ENCODE results near the gene GOLGA6A. TPM values are rescaled to one million over a fixed set of nuclear protein-coding genes. Genes with fewer than 3 reads are reported as not detected.

The GOLGA6A gene
- total RNA-seq, 1 experiment from 2014 or later, result not detected

DNA sequence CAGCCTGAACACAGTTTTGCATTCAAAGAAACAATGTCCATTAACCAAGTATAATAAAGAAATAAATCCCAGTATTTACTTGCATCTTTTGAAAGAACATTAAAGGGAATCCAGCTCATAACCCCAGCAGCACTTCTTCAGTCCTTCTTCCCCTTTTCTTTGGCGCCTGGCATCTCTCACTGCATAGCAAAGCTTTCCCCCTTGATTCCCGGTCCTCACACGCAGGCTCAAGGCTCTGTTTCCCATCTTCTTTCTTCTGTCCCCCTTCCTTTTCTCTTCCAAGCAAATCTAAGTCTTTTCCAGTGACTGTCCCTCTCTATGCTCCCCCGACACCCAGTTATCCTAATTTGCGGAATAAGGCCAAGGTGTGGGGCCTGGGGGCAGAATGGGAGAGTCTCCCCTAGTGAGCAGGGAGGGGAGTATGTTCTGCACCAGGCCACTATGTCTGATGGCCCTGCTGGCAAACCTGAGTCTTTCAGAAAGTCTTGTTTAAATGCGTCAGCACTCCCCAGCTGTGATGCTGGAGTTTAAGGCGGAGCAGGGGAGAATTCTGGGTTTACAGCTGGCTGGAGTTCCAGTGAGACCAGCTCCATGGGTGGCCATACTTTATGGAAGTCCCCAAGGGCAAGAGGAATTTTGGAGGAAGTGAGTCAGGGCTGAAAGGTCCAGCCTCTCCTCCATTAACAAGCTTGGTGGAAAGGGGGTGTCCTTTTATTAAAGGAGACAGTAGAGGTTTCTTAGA, 42.1 kb downstream of the GOLGA6A start:
- H3K9ac ChIP-seq (ENCODE audit: low read length), result no peak overlapping the region
- H3K27me3 ChIP-seq (ENCODE audit: low read length), result no peaks in the 10 kb centered on the region
- DNase-seq (peak; percentile 44), ATAC-seq (peak; percentile 67)
- H3K4me2 ChIP-seq (ENCODE audit: low read length), result no peak overlapping the region
- no peaks in the 10 kb centered on the region for H3K36me3 ChIP-seq (ENCODE audit: low read depth, low read length)
- no peak overlapping the region for H3K27ac ChIP-seq (ENCODE audit: low read length)
- no peak overlapping the region for H3K4me3 ChIP-seq (ENCODE audit: low read length)
- ChIA-PET CTCF (interaction anchor here (0.6 to 1.2 kb wide), 3 partner anchors 67 to 279 kb away, joined by 3 to 8 read pairs (median 3); no protein-coding TSS in a partner anchor), POLR2A (ENCODE audit: unreplicated experiment) (no interaction called here)
- peaks cover 8% of the 10 kb centered on the region; the same call in 1 of the 2 replicates for H3K4me1 ChIP-seq (ENCODE audit: insufficient read depth, low read length)
- BruUV-seq (replicated peaks), result no TSS peak
- H3K9me2 ChIP-seq (replicated peaks; ENCODE audit: low read length), result no peaks in the 10 kb centered on the region
- no peak overlapping the region for H2AFZ ChIP-seq (ENCODE audit: low read length)
- intact Hi-C loops (cut with micrococcal nuclease), result no loop called here
- H3F3A ChIP-seq (ENCODE audit: low read length, unreplicated experiment), result no peaks in the 10 kb centered on the region
- no peaks in the 10 kb centered on the region for H3K9me3 ChIP-seq (ENCODE audit: low read length)
- no peaks in the 10 kb centered on the region for H3K79me2 ChIP-seq (ENCODE audit: low read length)
- H4K20me1 ChIP-seq (ENCODE audit: low read length), result no peaks in the 10 kb centered on the region
- TF ChIP-seq, protein P1, sequence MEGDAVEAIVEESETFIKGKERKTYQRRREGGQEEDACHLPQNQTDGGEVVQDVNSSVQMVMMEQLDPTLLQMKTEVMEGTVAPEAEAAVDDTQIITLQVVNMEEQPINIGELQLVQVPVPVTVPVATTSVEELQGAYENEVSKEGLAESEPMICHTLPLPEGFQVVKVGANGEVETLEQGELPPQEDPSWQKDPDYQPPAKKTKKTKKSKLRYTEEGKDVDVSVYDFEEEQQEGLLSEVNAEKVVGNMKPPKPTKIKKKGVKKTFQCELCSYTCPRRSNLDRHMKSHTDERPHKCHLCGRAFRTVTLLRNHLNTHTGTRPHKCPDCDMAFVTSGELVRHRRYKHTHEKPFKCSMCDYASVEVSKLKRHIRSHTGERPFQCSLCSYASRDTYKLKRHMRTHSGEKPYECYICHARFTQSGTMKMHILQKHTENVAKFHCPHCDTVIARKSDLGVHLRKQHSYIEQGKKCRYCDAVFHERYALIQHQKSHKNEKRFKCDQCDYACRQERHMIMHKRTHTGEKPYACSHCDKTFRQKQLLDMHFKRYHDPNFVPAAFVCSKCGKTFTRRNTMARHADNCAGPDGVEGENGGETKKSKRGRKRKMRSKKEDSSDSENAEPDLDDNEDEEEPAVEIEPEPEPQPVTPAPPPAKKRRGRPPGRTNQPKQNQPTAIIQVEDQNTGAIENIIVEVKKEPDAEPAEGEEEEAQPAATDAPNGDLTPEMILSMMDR (conservative IDR thresholded peaks at IDR 0.05; ENCODE audit: low read depth, low read length), result no peak
- no peak for TF ChIP-seq EZH2 (IDR thresholded peaks at IDR 0.05; ENCODE audit: low read length, unreplicated experiment)
- no peak for TF ChIP-seq EZH2phosphoT487 (IDR thresholded peaks at IDR 0.05; ENCODE audit: borderline replicate concordance, low read length)

GRCh38 chr15:74039656-74040010, 42.7 kb downstream of the GOLGA6A start:
- H3K27ac ChIP-seq (ENCODE audit: low read length), result no peak overlapping the region
- no peak overlapping the region for H3K9ac ChIP-seq (ENCODE audit: low read length)
- no peak overlapping the region for H2AFZ ChIP-seq (ENCODE audit: low read length)
- H3K27me3 ChIP-seq (ENCODE audit: low read length), result no peaks in the 10 kb centered on the region
- no peak overlapping the region for H3K4me3 ChIP-seq (ENCODE audit: low read length)
- H3K4me2 ChIP-seq (ENCODE audit: low read length), result no peak overlapping the region
- intact Hi-C loops (cut with micrococcal nuclease), result no loop called here
- CTCF ChIA-PET, result interaction anchor here (0.6 kb wide), 1 partner anchor 280 kb away, joined by 3 read pairs; no protein-coding TSS in a partner anchor
- no peak for DNase-seq
- ATAC-seq, result no peak
- no peaks in the 10 kb centered on the region for H3K36me3 ChIP-seq (ENCODE audit: low read depth, low read length)
- BruUV-seq (replicated peaks), result no TSS peak
- POLR2A ChIA-PET (ENCODE audit: unreplicated experiment), result no interaction called here
- H3K79me2 ChIP-seq (ENCODE audit: low read length), result no peaks in the 10 kb centered on the region
- no peaks in the 10 kb centered on the region for H4K20me1 ChIP-seq (ENCODE audit: low read length)
- no peaks in the 10 kb centered on the region for H3K9me2 ChIP-seq (replicated peaks; ENCODE audit: low read length)
- no peaks in the 10 kb centered on the region for H3F3A ChIP-seq (ENCODE audit: low read length, unreplicated experiment)
- H3K9me3 ChIP-seq (ENCODE audit: low read length), result no peaks in the 10 kb centered on the region
- TF ChIP-seq EZH2 (IDR thresholded peaks at IDR 0.05; ENCODE audit: low read length, unreplicated experiment) (no peak), EZH2phosphoT487 (IDR thresholded peaks at IDR 0.05; ENCODE audit: borderline replicate concordance, low read length) (no peak)
- TF ChIP-seq, protein P1 (conservative IDR thresholded peaks at IDR 0.05; ENCODE audit: low read depth, low read length), result no peak
- peaks cover 8% of the 10 kb centered on the region; the same call in 1 of the 2 replicates for H3K4me1 ChIP-seq (ENCODE audit: insufficient read depth, low read length)
